H1 (cell line): ENCODE results near the gene ACAD9. TPM values are rescaled to one million over a fixed set of nuclear protein-coding genes. Genes with fewer than 3 reads are reported as not detected.

Source experiments
- CTCF ChIA-PET: fragments of 300-600 bp; sonication (Branson Sonifier 250); formaldehyde crosslinking; loops from one replicate; lab custom pipeline; 2021; ENCODE audit not compliant: partially characterized antibody; lab: Charles Lee
- POLR2A ChIA-PET: fragments of 300-600 bp; sonication (Branson Sonifier 250); formaldehyde crosslinking; loops from one replicate; lab custom pipeline; 2021; ENCODE audit warnings: inconsistent platforms; ENCODE audit not compliant: partially characterized antibody; lab: Charles Lee
- DNase-seq, 2 experiments: peaks; one replicate each; pipeline versions ENCODE4 v3.0.0 to v3.0.0-alpha.2; 2010 to 2022; ENCODE audit warnings: low spot score in 2 of 2, low read depth in 1 of 2, mixed read lengths in 1 of 2
- FAIRE-seq: peaks from 2 replicates; lab custom pipeline; 2011; peaks lifted over from hg19 to GRCh38; lab: Jason Lieb, UNC
- H2AFZ ChIP-seq: 2 replicates; pipeline ENCODE4 v1.8.1; 2012; ENCODE audit warnings: low read length, inconsistent platforms
- H2AK5ac ChIP-seq: 2 replicates; pipeline ENCODE4 v1.6.1; 2013; ENCODE audit warnings: low read depth, low read length
- H2BK120ac ChIP-seq: replicated peaks from 2 replicates; pipeline ENCODE3; 2013; ENCODE audit warnings: low read depth, low read length, inconsistent platforms
- H2BK12ac ChIP-seq: 2 replicates; pipeline ENCODE4 v1.6.1; 2013; ENCODE audit warnings: low read depth, low read length
- H2BK15ac ChIP-seq: 2 replicates; pipeline ENCODE4 v1.6.1; 2013; ENCODE audit warnings: low read length
- H2BK20ac ChIP-seq: 2 replicates; pipeline ENCODE4 v1.6.1; 2013; ENCODE audit warnings: low read length
- H2BK5ac ChIP-seq: 2 replicates; pipeline ENCODE4 v1.6.1; 2013; ENCODE audit warnings: low read depth, low read length
- H3K14ac ChIP-seq: 2 replicates; pipeline ENCODE4 v1.6.1; 2013; ENCODE audit warnings: inconsistent platforms; ENCODE audit not compliant: insufficient read length
- H3K18ac ChIP-seq: 2 replicates; pipeline ENCODE4 v1.6.1; 2013; ENCODE audit warnings: low read length; ENCODE audit errors: extremely low read depth
- H3K23ac ChIP-seq: 2 replicates; pipeline ENCODE4 v1.6.1; 2013; ENCODE audit warnings: inconsistent platforms; ENCODE audit not compliant: insufficient read length
- H3K23me2 ChIP-seq: 2 replicates; pipeline ENCODE4 v1.6.1; 2013; ENCODE audit warnings: low read depth, low read length
- H3K27ac ChIP-seq: 2 replicates; pipeline ENCODE4 v1.6.1; 2011; ENCODE audit warnings: low read depth, low read length, inconsistent platforms
- H3K27me3 ChIP-seq, 4 experiments: replicated peaks in 1 of 4; 1 replicate in 1 of 4; 2 replicates in 3 of 4; pipeline versions ENCODE4 v1.6.1 to v1.8.1; 2011 to 2013; ENCODE audit warnings: low read length in 3 of 4, mild to moderate bottlenecking in 3 of 4, inconsistent platforms in 2 of 4, mixed read lengths in 2 of 4, moderate library complexity in 1 of 4; ENCODE audit not compliant: control insufficient read depth in 3 of 4, insufficient read depth in 3 of 4; ENCODE audit errors: extremely low read depth in 1 of 4
- H3K36me3 ChIP-seq, 4 experiments: 2 replicates each; pipeline versions ENCODE4 v1.6.1 to v1.8.1; 2011 to 2013; ENCODE audit warnings: mild to moderate bottlenecking in 4 of 4, low read length in 3 of 4, moderate library complexity in 2 of 4, control low read depth in 1 of 4, inconsistent platforms in 1 of 4; ENCODE audit not compliant: insufficient read depth in 4 of 4, control insufficient read depth in 2 of 4
- H3K4ac ChIP-seq: replicated peaks from 2 replicates; pipeline ENCODE3; 2013; ENCODE audit warnings: low read length, low read depth, mixed read lengths, inconsistent platforms; ENCODE audit not compliant: insufficient read length
- H3K4me1 ChIP-seq, 4 experiments: replicated peaks in 1 of 4; 1 replicate in 1 of 4; 2 replicates in 3 of 4; pipeline versions ENCODE4 v1.6.1 to v1.8.1; 2011 to 2013; ENCODE audit warnings: low read length in 3 of 4, inconsistent platforms in 2 of 4, mixed read lengths in 1 of 4; ENCODE audit not compliant: insufficient read depth in 4 of 4, control insufficient read depth in 3 of 4
- H3K4me2 ChIP-seq, 2 experiments: 2 replicates each; pipeline versions ENCODE4 v1.6.1 to v1.8.1; 2011 to 2013; ENCODE audit warnings: low read depth in 2 of 2, low read length in 2 of 2, control low read depth in 1 of 2, inconsistent platforms in 1 of 2, mild to moderate bottlenecking in 1 of 2; ENCODE audit not compliant: insufficient read depth in 1 of 2
- H3K4me3 ChIP-seq, 4 experiments: fragments of 200-600, 300-600 bp in 1 of 4; sonication (generic), shearing (Covaris generic), sonication (Bioruptor Twin) in 1 of 4; 2 replicates each; pipeline versions ENCODE4 v1.5.1 to v1.8.1; 2011 to 2016; ENCODE audit warnings: low read length in 4 of 4, low read depth in 3 of 4, control low read depth in 2 of 4, inconsistent platforms in 2 of 4, mild to moderate bottlenecking in 2 of 4, mixed read lengths in 1 of 4, moderate library complexity in 1 of 4; ENCODE audit not compliant: insufficient read depth in 2 of 4; ENCODE audit errors: extremely low read depth in 1 of 4
- H3K56ac ChIP-seq: replicated peaks from 2 replicates; pipeline ENCODE3; 2013; ENCODE audit warnings: low read depth, mild to moderate bottlenecking, mixed read lengths, low read length, inconsistent platforms; ENCODE audit not compliant: insufficient read length
- H3K79me1 ChIP-seq: 2 replicates; pipeline ENCODE4 v1.6.1; 2013; ENCODE audit warnings: low read depth, low read length, control low read depth
- H3K79me2 ChIP-seq, 2 experiments: 2 replicates each; pipeline versions ENCODE4 v1.6.1 to v1.8.1; 2012 to 2013; ENCODE audit warnings: low read length in 2 of 2, mild to moderate bottlenecking in 2 of 2, inconsistent platforms in 1 of 2; ENCODE audit not compliant: insufficient read depth in 2 of 2, control insufficient read depth in 1 of 2
- H3K9ac ChIP-seq, 4 experiments: replicated peaks in 1 of 4; 1 replicate in 1 of 4; 2 replicates in 3 of 4; pipeline versions ENCODE4 v1.6.1 to v1.8.1; 2011 to 2013; ENCODE audit warnings: low read depth in 3 of 4, low read length in 3 of 4, control low read depth in 2 of 4, mild to moderate bottlenecking in 2 of 4, moderate library complexity in 2 of 4, inconsistent platforms in 1 of 4; ENCODE audit errors: extremely low read depth in 1 of 4
- H3K9me3 ChIP-seq, 2 experiments: 2 replicates each; pipeline versions ENCODE4 v1.6.1 to v1.8.1; 2012 to 2013; ENCODE audit warnings: mild to moderate bottlenecking in 2 of 2, moderate library complexity in 2 of 2, control low read depth in 1 of 2, inconsistent platforms in 1 of 2, low read depth in 1 of 2, low read length in 1 of 2, mixed read lengths in 1 of 2; ENCODE audit not compliant: insufficient read depth in 2 of 2
- H4K20me1 ChIP-seq, 2 experiments: replicated peaks in 1 of 2; 2 replicates each; pipeline versions ENCODE3 to v1.8.1; 2011 to 2013; ENCODE audit warnings: inconsistent platforms in 2 of 2, low read length in 2 of 2, mild to moderate bottlenecking in 1 of 2; ENCODE audit not compliant: insufficient read depth in 2 of 2, control insufficient read depth in 1 of 2
- H4K5ac ChIP-seq: 2 replicates; pipeline ENCODE4 v1.6.1; 2013; ENCODE audit warnings: low read length, low read depth, mixed read lengths, inconsistent platforms; ENCODE audit not compliant: insufficient read length
- H4K8ac ChIP-seq: 2 replicates; pipeline ENCODE4 v1.8.0; 2013; ENCODE audit warnings: mild to moderate bottlenecking, moderate library complexity, low read length, inconsistent platforms; ENCODE audit not compliant: insufficient read depth; ENCODE audit errors: extremely low read depth
- H4K91ac ChIP-seq: replicated peaks from 2 replicates; pipeline ENCODE3; 2013; ENCODE audit warnings: low read length, mixed read lengths, inconsistent platforms; ENCODE audit not compliant: insufficient read length
- ASH2L ChIP-seq: fragments of 200-600, 300-600 bp; sonication (generic); IDR thresholded peaks from one replicate; pipeline ENCODE4 v1.7.1; 2017; ENCODE audit warnings: low read length
- ATF3 ChIP-seq: IDR thresholded peaks from 2 replicates; pipeline ENCODE4 v1.6.1; 2011; ENCODE audit warnings: low read depth, mild to moderate bottlenecking, low read length; ENCODE audit not compliant: insufficient read depth
- BACH1 ChIP-seq: IDR thresholded peaks from 2 replicates; pipeline ENCODE4 v1.6.1; 2012; ENCODE audit warnings: low read length, improper control_type of control experiment
- BRCA1 ChIP-seq: IDR thresholded peaks from 2 replicates; pipeline ENCODE4 v1.6.1; 2012; ENCODE audit warnings: low read depth, low read length, improper control_type of control experiment
- CHD2 ChIP-seq: IDR thresholded peaks from 2 replicates; pipeline ENCODE4 v1.6.1; 2012; ENCODE audit warnings: low read length, improper control_type of control experiment
- EP300 ChIP-seq, 2 experiments: IDR thresholded peaks; 1 replicate in 1 of 2; 2 replicates in 1 of 2; pipeline ENCODE4 v1.6.1; 2011 to 2012; ENCODE audit warnings: low read depth in 2 of 2, low read length in 2 of 2, mild to moderate bottlenecking in 2 of 2, borderline replicate concordance in 1 of 2, inconsistent platforms in 1 of 2, moderate library complexity in 1 of 2
- HDAC2 ChIP-seq, 2 experiments: fragments of 300-600 bp in 1 of 2; sonication (generic) in 1 of 2; IDR thresholded peaks; 2 replicates each; pipeline ENCODE4 v1.6.1; 2011 to 2012; ENCODE audit warnings: low read depth in 2 of 2, low read length in 2 of 2, mild to moderate bottlenecking in 2 of 2, moderate library complexity in 2 of 2, borderline replicate concordance in 1 of 2, inconsistent platforms in 1 of 2
- HDAC6 ChIP-seq: IDR thresholded peaks from one replicate; pipeline ENCODE4 v1.7.1; 2012; ENCODE audit warnings: low read depth, mild to moderate bottlenecking, inconsistent platforms, low read length, moderate library complexity
- KDM5A ChIP-seq: fragments of 200-600 bp; IDR thresholded peaks from 2 replicates; pipeline ENCODE4 v1.7.1; 2012; ENCODE audit warnings: mild to moderate bottlenecking, low read length, inconsistent platforms, mixed read lengths
- NANOG ChIP-seq: IDR thresholded peaks from 2 replicates; pipeline ENCODE4 v1.6.1; 2011; ENCODE audit warnings: low read length, low read depth, mild to moderate bottlenecking, inconsistent platforms; ENCODE audit not compliant: insufficient read depth, poor library complexity, severe bottlenecking
- RFX5 ChIP-seq: IDR thresholded peaks from 2 replicates; pipeline ENCODE4 v1.6.1; 2011; ENCODE audit warnings: low read depth, low read length, improper control_type of control experiment, borderline replicate concordance
- RNF2 ChIP-seq: fragments of 200-900, 300-1000 bp; sonication (generic); IDR thresholded peaks from 2 replicates; pipeline ENCODE4 v1.7.1; 2016; ENCODE audit warnings: borderline replicate concordance, low read depth, mild to moderate bottlenecking, antibody characterized with exemption, low read length; ENCODE audit not compliant: poor library complexity, severe bottlenecking; ENCODE audit errors: missing control alignments
- SIX5 ChIP-seq: IDR thresholded peaks from 2 replicates; pipeline ENCODE4 v1.6.1; 2011; ENCODE audit warnings: mild to moderate bottlenecking, low read depth, low read length
- TCF12 ChIP-seq: IDR thresholded peaks from 2 replicates; pipeline ENCODE4 v1.6.1; 2011; ENCODE audit warnings: low read depth, mild to moderate bottlenecking, low read length
- WGBS, 2 experiments: shearing (Covaris generic) in 1 of 2; methylation state at CpG; one replicate each; pipeline versions ENCODE4 v1.1.6 to v1.1.7; 2013 to 2015; ENCODE audit warnings: low lambda C conversion rate in 2 of 2, mixed read lengths in 2 of 2, inconsistent platforms in 1 of 2, low coverage in 1 of 2, missing lambda C conversion rate in 1 of 2; ENCODE audit not compliant: insufficient replicate concordance in 2 of 2, insufficient coverage in 1 of 2, insufficient read length in 1 of 2; ENCODE audit errors: extremely low coverage in 1 of 2, missing lambda C conversion rate in 1 of 2; 5-methylcytosine and 5-hydroxymethylcytosine counted together
- polyA plus RNA-seq, 7 experiments: library from polyadenylated mRNA; depleted of rRNA in 3 of 7; stranded (reverse) in 5 of 7; unstranded in 2 of 7; fragments of >200 nt in 5 of 7; fragments of 200-250 nt in 2 of 7; gene quantifications; 1 replicate in 5 of 7; 2 replicates in 1 of 7; 4 replicates in 1 of 7; pipeline versions ENCODE4 v1.2.1 to v1.2.3, GENCODE V29; 2011 to 2013; ENCODE audit warnings: missing spikeins in 2 of 7, mixed read lengths in 2 of 7
- total RNA-seq: library from RNA; stranded (reverse); fragmentation: NEBNext Ultra II Directional; extraction: Animal tissue kit (Norgen Biotek cat#: 25700); gene quantifications from 2 replicates; pipeline ENCODE4 v1.2.1, GENCODE V29; 2021

Gene ACAD9
- total and polyA plus RNA-seq, 2 of the 8 experiments (the other 6 are each of a cell fraction or from before 2014, with no cell fraction given) = 27.5 to 28.9 TPM

DNA sequence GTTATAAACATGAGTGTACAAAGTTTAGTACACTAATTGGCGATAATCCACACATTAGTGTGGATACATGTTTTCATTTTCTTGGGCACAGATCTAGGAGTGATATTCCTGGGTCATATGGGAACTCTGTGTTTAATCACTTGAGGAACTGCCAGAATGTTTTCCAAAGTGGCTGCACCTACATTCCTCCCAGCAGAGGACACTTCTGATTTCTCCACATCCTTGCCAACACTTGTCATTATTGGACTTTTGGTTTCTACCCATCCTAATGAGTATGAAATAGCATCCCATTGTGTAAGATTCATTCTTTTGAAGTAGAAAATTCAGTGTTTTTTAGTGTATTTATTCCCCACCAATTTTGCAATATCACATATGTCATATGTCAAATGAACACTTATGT, 60.8 kb downstream of the ACAD9 start:
- no peak overlapping the region for H2AK5ac ChIP-seq
- CTCF ChIA-PET = no interaction called here
- POLR2A ChIA-PET = no interaction called here
- no peak overlapping the region for H2BK12ac ChIP-seq
- no peaks in the 10 kb centered on the region for H3K4me1 ChIP-seq
- H3K23ac ChIP-seq = no peak overlapping the region
- no peak overlapping the region for H4K5ac ChIP-seq
- no peak overlapping the region for H3K14ac ChIP-seq
- H3K4ac ChIP-seq = no peak overlapping the region
- H2AFZ ChIP-seq = no peak overlapping the region
- 85% methylated on average over 1 of the region's 1 CpG; no CpG with 5 or more reads in 1 of the 2 experiments for WGBS, 2 experiments
- H3K9ac ChIP-seq = no peak overlapping the region
- no peak overlapping the region for H4K8ac ChIP-seq
- H3K4me3 ChIP-seq = no peak overlapping the region
- DNase-seq (no peak), FAIRE-seq (no peak)
- H2BK120ac ChIP-seq = no peak overlapping the region
- H3K56ac ChIP-seq = no peak overlapping the region
- no peak overlapping the region for H3K18ac ChIP-seq
- H2BK5ac ChIP-seq = no peak overlapping the region
- no peak overlapping the region for H4K91ac ChIP-seq
- H2BK20ac ChIP-seq = no peak overlapping the region
- H4K20me1 ChIP-seq = no peaks in the 10 kb centered on the region
- H3K4me2 ChIP-seq = no peak overlapping the region
- H3K23me2 ChIP-seq = no peaks in the 10 kb centered on the region
- H2BK15ac ChIP-seq = no peak overlapping the region
- H3K36me3 ChIP-seq = no peaks in the 10 kb centered on the region
- H3K79me2 ChIP-seq = no peaks in the 10 kb centered on the region
- no peaks in the 10 kb centered on the region; a peak in 1 of 4 replicates for H3K9me3 ChIP-seq
- no peak overlapping the region for H3K27ac ChIP-seq
- no peaks in the 10 kb centered on the region for H3K79me1 ChIP-seq
- H3K27me3 ChIP-seq = no peaks in the 10 kb centered on the region
- TF ChIP-seq BACH1 (no peak), RNF2 (no peak), EP300 (IDR thresholded peaks at IDR 0.05; ENCODE audit: borderline replicate concordance in 1 of 2, low read depth in 2 of 2, low read length in 2 of 2) (no peak), CHD2 (no peak), HDAC2 (IDR thresholded peaks at IDR 0.05; ENCODE audit: borderline replicate concordance in 1 of 2, low read depth in 2 of 2, low read length in 2 of 2) (no peak), SIX5 (no peak), ATF3 (no peak), TCF12 (no peak), KDM5A (no peak), ASH2L (no peak), RFX5 (no peak), BRCA1 (no peak), HDAC6 (no peak), NANOG (no peak)
